A673 (cell line): ENCODE data around the gene DHX34. TPM values are rescaled to one million over a fixed set of nuclear protein-coding genes. Genes with fewer than 3 reads are reported as not detected.

ENCODE experiments used
- BruUV-seq: library from RNA; stranded (reverse); fragments of 400-500 nt; replicated peaks from 2 replicates; lab custom pipeline; 2021; lab: Mats Ljungman, UMichigan
- CTCF ChIA-PET: fragments of 300-600 bp; sonication (Branson Sonifier 250); formaldehyde crosslinking; loops from one replicate; lab custom pipeline; 2022; ENCODE audit warnings: antibody characterized with exemption; lab: Charles Lee
- POLR2A ChIA-PET: fragments of 300-600 bp; sonication (Branson Sonifier 250); formaldehyde crosslinking; loops from one replicate; lab custom pipeline; 2022; ENCODE audit warnings: antibody characterized with exemption; ENCODE audit not compliant: low non-redundant PET; lab: Charles Lee
- DNase-seq: peaks from one replicate; pipeline ENCODE4 v3.0.0-alpha.2; 2015; ENCODE audit warnings: low spot score
- H3K27ac ChIP-seq: fragments of 200-600 bp; sonication (generic); 2 replicates; pipeline ENCODE4 v1.5.1; 2016; ENCODE audit warnings: mixed run types, low read depth, mild to moderate bottlenecking, mixed read lengths, antibody characterized with exemption, low read length; ENCODE audit not compliant: poor library complexity, severe bottlenecking
- H3K27me3 ChIP-seq: fragments of 200-600 bp; sonication (generic); replicated peaks from 2 replicates; pipeline ENCODE4 v1.6.1; 2017; ENCODE audit warnings: mixed run types, low read depth, mild to moderate bottlenecking, mixed read lengths, antibody characterized with exemption, low read length; ENCODE audit not compliant: insufficient read depth, poor library complexity
- H3K36me3 ChIP-seq: fragments of 200-600 bp; sonication (generic); 2 replicates; pipeline ENCODE4 v1.6.1; 2016; ENCODE audit warnings: mixed run types, mild to moderate bottlenecking, mixed read lengths, antibody characterized with exemption, low read length; ENCODE audit not compliant: insufficient read depth, poor library complexity, severe bottlenecking
- H3K4me1 ChIP-seq: fragments of 200-600 bp; sonication (generic); 2 replicates; pipeline ENCODE4 v1.6.1; 2017; ENCODE audit warnings: mixed run types, mild to moderate bottlenecking, mixed read lengths, antibody characterized with exemption, low read length; ENCODE audit not compliant: insufficient read depth, poor library complexity, severe bottlenecking
- H3K4me3 ChIP-seq: fragments of 200-600 bp; sonication (generic); 2 replicates; pipeline ENCODE4 v1.5.1; 2016; ENCODE audit warnings: low read depth, mixed run types, mild to moderate bottlenecking, mixed read lengths, low read length; ENCODE audit not compliant: poor library complexity, severe bottlenecking
- H3K9me3 ChIP-seq: fragments of 200-600 bp; sonication (generic); 2 replicates; pipeline ENCODE4 v1.6.1; 2016; ENCODE audit warnings: mixed run types, low read depth, mild to moderate bottlenecking, mixed read lengths, antibody characterized with exemption, low read length; ENCODE audit not compliant: poor library complexity, severe bottlenecking
- EZH2 ChIP-seq: fragments of 200-600 bp; sonication (generic); IDR thresholded peaks from 2 replicates; pipeline ENCODE4 v1.6.1; 2017; ENCODE audit warnings: borderline replicate concordance, low read depth, mild to moderate bottlenecking, mixed read lengths, antibody characterized with exemption, low read length; ENCODE audit not compliant: poor library complexity, severe bottlenecking
- intact Hi-C: fragments of 100-400 bp; cut with micrococcal nuclease; formaldehyde crosslinking; loops from one replicate; pipeline ENCODE4 v1.10.0; 2022; ENCODE audit not compliant: unreplicated experiment
- total RNA-seq: library from RNA; stranded (reverse); gene quantifications from 2 replicates; pipeline ENCODE4 v1.2.3, GENCODE V29; 2021
- TF ChIP-seq, protein P1 (sequence below): fragments of 300-800, 200-600 bp; sonication (generic); conservative IDR thresholded peaks from 2 replicates; pipeline ENCODE4 v1.5.1; 2017; ENCODE audit warnings: low read depth, mild to moderate bottlenecking, antibody characterized with exemption, low read length, moderate library complexity, mixed read lengths

DHX34 gene
- total RNA-seq, 1 experiment from 2014 or later = 29.6 TPM

DNA sequence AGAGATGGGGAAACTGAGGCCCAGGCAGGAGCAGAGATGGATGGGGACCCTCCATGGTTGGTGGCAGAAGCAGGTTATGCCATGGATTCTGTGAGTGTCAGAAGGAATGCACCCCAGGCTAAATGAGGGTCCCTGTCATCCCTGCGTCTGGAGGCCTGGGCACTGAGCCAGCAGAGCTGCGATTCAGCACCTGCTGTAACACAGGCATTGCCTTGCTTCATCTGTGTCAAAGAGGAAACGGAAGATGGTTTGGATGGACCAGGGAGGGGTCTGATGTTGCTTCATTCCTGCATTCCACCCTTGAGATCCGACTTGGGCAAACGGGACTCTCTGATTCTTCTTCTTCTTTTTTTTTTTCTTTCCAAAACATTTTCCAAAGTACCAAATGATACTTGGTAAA, 38.3 kb upstream of the DHX34 start:
- POLR2A ChIA-PET = no interaction called here
- TF ChIP-seq, protein P1, sequence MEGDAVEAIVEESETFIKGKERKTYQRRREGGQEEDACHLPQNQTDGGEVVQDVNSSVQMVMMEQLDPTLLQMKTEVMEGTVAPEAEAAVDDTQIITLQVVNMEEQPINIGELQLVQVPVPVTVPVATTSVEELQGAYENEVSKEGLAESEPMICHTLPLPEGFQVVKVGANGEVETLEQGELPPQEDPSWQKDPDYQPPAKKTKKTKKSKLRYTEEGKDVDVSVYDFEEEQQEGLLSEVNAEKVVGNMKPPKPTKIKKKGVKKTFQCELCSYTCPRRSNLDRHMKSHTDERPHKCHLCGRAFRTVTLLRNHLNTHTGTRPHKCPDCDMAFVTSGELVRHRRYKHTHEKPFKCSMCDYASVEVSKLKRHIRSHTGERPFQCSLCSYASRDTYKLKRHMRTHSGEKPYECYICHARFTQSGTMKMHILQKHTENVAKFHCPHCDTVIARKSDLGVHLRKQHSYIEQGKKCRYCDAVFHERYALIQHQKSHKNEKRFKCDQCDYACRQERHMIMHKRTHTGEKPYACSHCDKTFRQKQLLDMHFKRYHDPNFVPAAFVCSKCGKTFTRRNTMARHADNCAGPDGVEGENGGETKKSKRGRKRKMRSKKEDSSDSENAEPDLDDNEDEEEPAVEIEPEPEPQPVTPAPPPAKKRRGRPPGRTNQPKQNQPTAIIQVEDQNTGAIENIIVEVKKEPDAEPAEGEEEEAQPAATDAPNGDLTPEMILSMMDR = no peak
- no peak for TF ChIP-seq EZH2
- H3K4me3 ChIP-seq = no peak overlapping the region
- CTCF ChIA-PET = no interaction called here
- DNase-seq = peak; percentile 45
- H3K4me1 ChIP-seq = no peaks in the 10 kb centered on the region
- intact Hi-C loops = no loop called here
- no peaks in the 10 kb centered on the region for H3K36me3 ChIP-seq
- no TSS peak for BruUV-seq
- no peaks in the 10 kb centered on the region for H3K9me3 ChIP-seq
- H3K27me3 ChIP-seq = no peaks in the 10 kb centered on the region
- H3K27ac ChIP-seq = no peak overlapping the region

- Histone ChIP-seq H3K27me3 (no peaks in the 10 kb centered on the region), H3K9me3 (no peaks in the 10 kb centered on the region), H3K36me3 (no peaks in the 10 kb centered on the region), H3K4me1 (no peaks in the 10 kb centered on the region), H3K4me3 (no peak overlapping the region), H3K27ac (no peak overlapping the region)
- ChIA-PET CTCF (no interaction called here), POLR2A (no interaction called here)
- intact Hi-C loops = no loop called here
- DNase-seq = no peak
- no TSS peak for BruUV-seq
- no peak for TF ChIP-seq EZH2
- TF ChIP-seq, protein P1 = no peak
Measured at GRCh38 chr19:47312366-47313006, 36.6 kb upstream of the DHX34 start.

- no peak for TF ChIP-seq EZH2
- Histone ChIP-seq H3K27me3 (no peaks in the 10 kb centered on the region), H3K9me3 (no peaks in the 10 kb centered on the region), H3K27ac (no peak overlapping the region), H3K4me3 (no peak overlapping the region), H3K36me3 (no peaks in the 10 kb centered on the region), H3K4me1 (no peaks in the 10 kb centered on the region)
- ChIA-PET POLR2A (no interaction called here), CTCF (no interaction called here)
- intact Hi-C loops = no loop called here
- BruUV-seq = no TSS peak
- no peak for DNase-seq
Measured at GRCh38 chr19:47313754-47314295, 35.3 kb upstream of the DHX34 start.
